ENCODE results near the gene DIP2A. TPM values are rescaled to one million over a fixed set of nuclear protein-coding genes. Genes with fewer than 3 reads are reported as not detected.
"Not testable (repeated sequence)": the region's sequence is repeated elsewhere in the genome, so short reads cannot be mapped to it uniquely, and the experiment has no call there.

Gene DIP2A
- total and polyA plus RNA-seq, 4 donors, result 5.3 to 61.5 (median 28.0) TPM

GRCh38 chr21:46507562-46507961 lies 48.9 kb downstream of the DIP2A start:
- Histone ChIP-seq H3K4me1 (ENCODE audit: control insufficient read depth in 1 of 2, insufficient read depth in 2 of 2, low read length in 2 of 2) (no peaks in the 10 kb centered on the region), H3K27ac (ENCODE audit: low read depth in 1 of 2, low read length in 2 of 2) (no peak overlapping the region), H3K9me3 (ENCODE audit: control insufficient read depth, low read length) (no peaks in the 10 kb centered on the region), H3K4me3 (ENCODE audit: low read length in 2 of 2) (no peak overlapping the region), H3K27me3 (ENCODE audit: control insufficient read depth in 1 of 2, insufficient read depth in 2 of 2, low read length in 1 of 2) (no peaks in the 10 kb centered on the region), H3K36me3 (ENCODE audit: control insufficient read depth in 1 of 2, insufficient read depth in 2 of 2, low read length in 1 of 2) (peaks cover 0 to 9% of the 10 kb centered on the region in 2 donors)
- ATAC-seq (ENCODE audit: low FRiP score) (no peak), DNase-seq (no peak)
- WGBS, 2 donors, result 78 to 96% methylated on average over 4 of the region's 4 CpGs
- intact Hi-C loops (cut with DNase I), result no loop called here

- Histone ChIP-seq H3K4me1 (ENCODE audit: control insufficient read depth in 1 of 2, insufficient read depth in 2 of 2, low read length in 2 of 2) (no peaks in the 10 kb centered on the region), H3K36me3 (ENCODE audit: control insufficient read depth in 1 of 2, insufficient read depth in 2 of 2, low read length in 1 of 2) (peaks cover 0 to 8% of the 10 kb centered on the region in 2 donors), H3K27me3 (ENCODE audit: control insufficient read depth in 1 of 2, insufficient read depth in 2 of 2, low read length in 1 of 2) (no peaks in the 10 kb centered on the region), H3K9me3 (ENCODE audit: control insufficient read depth, low read length) (no peaks in the 10 kb centered on the region), H3K27ac (ENCODE audit: low read depth in 1 of 2, low read length in 2 of 2) (no peak overlapping the region), H3K4me3 (ENCODE audit: low read length in 2 of 2) (no peak overlapping the region)
- DNase-seq (no peak), ATAC-seq (ENCODE audit: low FRiP score) (no peak)
- intact Hi-C loops (cut with DNase I), result no loop called here
- WGBS, 2 donors, result 47% methylated on average over 11 of the region's 11 CpGs
These were observed 51.2 kb downstream of the DIP2A start for GRCh38 chr21:46509741-46510502.

- H3K27ac ChIP-seq (ENCODE audit: low read depth in 1 of 2, low read length in 2 of 2), result no peak overlapping the region
- ATAC-seq (ENCODE audit: low FRiP score) (no peak), DNase-seq (peak in 1 of 2 donors; percentile 69)
- peaks cover 0 to 10% of the 10 kb centered on the region in 2 donors for H3K36me3 ChIP-seq (ENCODE audit: control insufficient read depth in 1 of 2, insufficient read depth in 2 of 2, low read length in 1 of 2)
- no peaks in the 10 kb centered on the region for H3K4me1 ChIP-seq (ENCODE audit: control insufficient read depth in 1 of 2, insufficient read depth in 2 of 2, low read length in 2 of 2)
- no peaks in the 10 kb centered on the region for H3K9me3 ChIP-seq (ENCODE audit: control insufficient read depth, low read length)
- no peak overlapping the region for H3K4me3 ChIP-seq (ENCODE audit: low read length in 2 of 2)
- intact Hi-C loops (cut with DNase I), result no loop called here
- no peaks in the 10 kb centered on the region for H3K27me3 ChIP-seq (ENCODE audit: control insufficient read depth in 1 of 2, insufficient read depth in 2 of 2, low read length in 1 of 2)
- WGBS, 2 donors, result 12 to 15% methylated on average over 2 of the region's 2 CpGs
These were observed 56.4 kb downstream of the DIP2A start for GRCh38 chr21:46515109-46515508.

GRCh38 chr21:46516068-46516467 lies 57.4 kb downstream of the DIP2A start:
- H3K36me3 ChIP-seq (ENCODE audit: control insufficient read depth in 1 of 2, insufficient read depth in 2 of 2, low read length in 1 of 2), result peaks cover 0 to 10% of the 10 kb centered on the region in 2 donors
- no peak overlapping the region for H3K4me3 ChIP-seq (ENCODE audit: low read length in 2 of 2)
- no peak overlapping the region for H3K27ac ChIP-seq (ENCODE audit: low read depth in 1 of 2, low read length in 2 of 2)
- ATAC-seq (ENCODE audit: low FRiP score) (no peak), DNase-seq (no peak)
- WGBS, 2 donors, result 98 to 100% methylated on average over 2 of the region's 2 CpGs
- H3K27me3 ChIP-seq (ENCODE audit: control insufficient read depth in 1 of 2, insufficient read depth in 2 of 2, low read length in 1 of 2), result no peaks in the 10 kb centered on the region
- intact Hi-C loops (cut with DNase I), result no loop called here
- H3K4me1 ChIP-seq (ENCODE audit: control insufficient read depth in 1 of 2, insufficient read depth in 2 of 2, low read length in 2 of 2), result no peaks in the 10 kb centered on the region
- H3K9me3 ChIP-seq (ENCODE audit: control insufficient read depth, low read length), result no peaks in the 10 kb centered on the region

- no peak overlapping the region for H3K4me3 ChIP-seq (ENCODE audit: low read length in 2 of 2)
- no peak for ATAC-seq (ENCODE audit: low FRiP score)
- no peaks in the 10 kb centered on the region for H3K27me3 ChIP-seq (ENCODE audit: control insufficient read depth in 1 of 2, insufficient read depth in 2 of 2, low read length in 1 of 2)
- intact Hi-C loops (cut with DNase I), result no loop called here
- H3K4me1 ChIP-seq (ENCODE audit: control insufficient read depth in 1 of 2, insufficient read depth in 2 of 2, low read length in 2 of 2), result no peaks in the 10 kb centered on the region
- DNase-seq, result no peak
- 73% methylated on average over 6 of the region's 6 CpGs for WGBS, 2 donors
- H3K36me3 ChIP-seq (ENCODE audit: control insufficient read depth in 1 of 2, insufficient read depth in 2 of 2, low read length in 1 of 2), result peaks cover 0 to 2% of the 10 kb centered on the region in 2 donors
- H3K27ac ChIP-seq (ENCODE audit: low read depth in 1 of 2, low read length in 2 of 2), result no peak overlapping the region
- H3K9me3 ChIP-seq (ENCODE audit: control insufficient read depth, low read length), result no peaks in the 10 kb centered on the region
These were observed 58.7 kb downstream of the DIP2A start for GRCh38 chr21:46517361-46517760.

GRCh38 chr21:46518983-46519583 lies 60.4 kb downstream of the DIP2A start:
- Histone ChIP-seq H3K4me1 (ENCODE audit: control insufficient read depth in 1 of 2, insufficient read depth in 2 of 2, low read length in 2 of 2) (no peaks in the 10 kb centered on the region), H3K27me3 (ENCODE audit: control insufficient read depth in 1 of 2, insufficient read depth in 2 of 2, low read length in 1 of 2) (no peaks in the 10 kb centered on the region), H3K36me3 (ENCODE audit: control insufficient read depth in 1 of 2, insufficient read depth in 2 of 2, low read length in 1 of 2) (peaks cover 0 to 4% of the 10 kb centered on the region in 2 donors), H3K27ac (ENCODE audit: low read depth in 1 of 2, low read length in 2 of 2) (no peak overlapping the region), H3K4me3 (ENCODE audit: low read length in 2 of 2) (no peak overlapping the region), H3K9me3 (ENCODE audit: control insufficient read depth, low read length) (no peaks in the 10 kb centered on the region)
- intact Hi-C loops (cut with DNase I), result no loop called here
- ATAC-seq (ENCODE audit: low FRiP score) (no peak), DNase-seq (no peak)
- 66 to 74% methylated on average over 4 of the region's 4 CpGs for WGBS, 2 donors

GRCh38 chr21:46527393-46527792 lies 68.7 kb downstream of the DIP2A start:
- H3K9me3 ChIP-seq (ENCODE audit: control insufficient read depth, low read length); H3K36me3 ChIP-seq (ENCODE audit: control insufficient read depth in 1 of 2, insufficient read depth in 2 of 2, low read length in 1 of 2); H3K27me3 ChIP-seq (ENCODE audit: control insufficient read depth in 1 of 2, insufficient read depth in 2 of 2, low read length in 1 of 2); intact Hi-C loops (cut with DNase I); ATAC-seq (ENCODE audit: low FRiP score); DNase-seq; H3K4me3 ChIP-seq (ENCODE audit: low read length in 2 of 2); H3K27ac ChIP-seq (ENCODE audit: low read depth in 1 of 2, low read length in 2 of 2); H3K4me1 ChIP-seq (ENCODE audit: control insufficient read depth in 1 of 2, insufficient read depth in 2 of 2, low read length in 2 of 2): not testable (repeated sequence)
- WGBS, 2 donors, result 70% methylated on average over 8 of the region's 8 CpGs

GRCh38 chr21:46527801-46528200 lies 69.1 kb downstream of the DIP2A start:
- intact Hi-C loops (cut with DNase I), result no loop called here
- 92 to 95% methylated on average over 4 of the region's 4 CpGs for whole genome bisulfite sequencing, 2 donors
- H3K4me1 ChIP-seq (ENCODE audit: control insufficient read depth in 1 of 2, insufficient read depth in 2 of 2, low read length in 2 of 2), result no peaks in the 10 kb centered on the region
- H3K4me3 ChIP-seq (ENCODE audit: low read length in 2 of 2), result no peak overlapping the region
- no peak overlapping the region for H3K27ac ChIP-seq (ENCODE audit: low read depth in 1 of 2, low read length in 2 of 2)
- DNase-seq (no peak), ATAC-seq (ENCODE audit: low FRiP score) (no peak)
- H3K9me3 ChIP-seq (ENCODE audit: control insufficient read depth, low read length), result no peaks in the 10 kb centered on the region
- H3K27me3 ChIP-seq (ENCODE audit: control insufficient read depth in 1 of 2, insufficient read depth in 2 of 2, low read length in 1 of 2), result no peaks in the 10 kb centered on the region
- H3K36me3 ChIP-seq (ENCODE audit: control insufficient read depth in 1 of 2, insufficient read depth in 2 of 2, low read length in 1 of 2), result peaks cover 0 to 4% of the 10 kb centered on the region in 2 donors

GRCh38 chr21:46532080-46532479 lies 73.4 kb downstream of the DIP2A start:
- no peaks in the 10 kb centered on the region for H3K4me1 ChIP-seq (ENCODE audit: control insufficient read depth in 1 of 2, insufficient read depth in 2 of 2, low read length in 2 of 2)
- H3K36me3 ChIP-seq (ENCODE audit: control insufficient read depth in 1 of 2, insufficient read depth in 2 of 2, low read length in 1 of 2), result peaks cover 0 to 4% of the 10 kb centered on the region in 2 donors
- H3K9me3 ChIP-seq (ENCODE audit: control insufficient read depth, low read length), result no peaks in the 10 kb centered on the region
- H3K27me3 ChIP-seq (ENCODE audit: control insufficient read depth in 1 of 2, insufficient read depth in 2 of 2, low read length in 1 of 2), result no peaks in the 10 kb centered on the region
- no peak for ATAC-seq (ENCODE audit: low FRiP score)
- H3K27ac ChIP-seq (ENCODE audit: low read depth in 1 of 2, low read length in 2 of 2), result no peak overlapping the region
- H3K4me3 ChIP-seq (ENCODE audit: low read length in 2 of 2), result no peak overlapping the region
- WGBS, 2 donors, result 76 to 82% methylated on average over 7 of the region's 7 CpGs
- no peak for DNase-seq
- intact Hi-C loops (cut with DNase I), result no loop called here

Data from aorta (tissue), 5 donors.